Thyroid gland (tissue), 4 donors: ENCODE data around the gene RNF187. TPM values are rescaled to one million over a fixed set of nuclear protein-coding genes. Genes with fewer than 3 reads are reported as not detected.

ENCODE experiments used
- DNase-seq, 2 donors: peaks; one replicate each; pipeline ENCODE4 v3.0.0-alpha.2; 2019
- H3K27ac ChIP-seq, 3 donors: fragments of 200-600 bp; sonication (generic); 1 replicate in 2 of 3; 2 replicates in 1 of 3; pipeline ENCODE4 v1.5.1; 2016 to 2019; ENCODE audit warnings: mild to moderate bottlenecking in 1 of 3, moderate library complexity in 1 of 3
- H3K27me3 ChIP-seq: fragments of 200-600 bp; sonication (generic); one replicate; pipeline ENCODE4 v1.5.1; 2019
- H3K36me3 ChIP-seq, 2 donors: fragments of 200-600 bp; sonication (generic); one replicate each; pipeline ENCODE4 v1.5.1; 2016 to 2019
- H3K4me1 ChIP-seq, 2 donors: fragments of 200-600 bp; sonication (generic); one replicate each; pipeline ENCODE4 v1.5.1; 2017 to 2019
- H3K4me3 ChIP-seq, 3 donors: fragments of 200-600 bp; sonication (generic); replicated peaks in 1 of 3; 1 replicate in 2 of 3; 2 replicates in 1 of 3; pipeline ENCODE4 v1.5.1; 2016; ENCODE audit warnings: mild to moderate bottlenecking in 1 of 3
- H3K9me3 ChIP-seq: fragments of 200-600 bp; sonication (generic); one replicate; pipeline ENCODE4 v1.5.1; 2017
- POLR2A ChIP-seq, 2 donors: fragments of 450-650 bp; IDR thresholded peaks; one replicate each; pipeline ENCODE4 v1.6.1; 2017; ENCODE audit warnings: antibody characterized with exemption in 2 of 2, mild to moderate bottlenecking in 2 of 2, moderate library complexity in 1 of 2
- WGBS, 2 donors: methylation state at CpG; one replicate each; pipeline ENCODE4 v1.1.5; 2017; 5-methylcytosine and 5-hydroxymethylcytosine counted together
- intact Hi-C: fragments of 100-400 bp; cut with DNase I; formaldehyde crosslinking; loops from one replicate; pipeline ENCODE4 v1.15.1; 2023
- total RNA-seq, 4 donors: library from RNA; depleted of rRNA; stranded (reverse); fragments of >200 nt; gene quantifications; one replicate each; pipeline ENCODE4 v1.2.3, GENCODE V29; 2016
- TF ChIP-seq, protein P1 (sequence below), 6 experiments: fragments of 200-600 bp in 3 of 6; fragments of 450-650 bp in 3 of 6; sonication (generic) in 3 of 6; IDR thresholded peaks; one replicate each; pipeline ENCODE4 v1.5.1; 2016 to 2019; ENCODE audit warnings: antibody characterized with exemption in 6 of 6, mild to moderate bottlenecking in 2 of 6, inconsistent platforms in 1 of 6, moderate library complexity in 1 of 6

Gene RNF187
- total RNA-seq, 4 donors from 2014 or later: 34.8 to 204 (median 98.4) TPM

- Histone ChIP-seq H3K27me3 (peaks cover 17% of the 10 kb centered on the region), H3K4me3 (no peak overlapping the region), H3K36me3 (no peaks in the 10 kb centered on the region), H3K9me3 (no peaks in the 10 kb centered on the region), H3K27ac (no peak overlapping the region), H3K4me1 (peaks cover 10 to 12% of the 10 kb centered on the region in 2 donors)
- WGBS, 2 donors: 68 to 75% methylated on average over 11 of the region's 11 CpGs
- TF ChIP-seq, protein P1, sequence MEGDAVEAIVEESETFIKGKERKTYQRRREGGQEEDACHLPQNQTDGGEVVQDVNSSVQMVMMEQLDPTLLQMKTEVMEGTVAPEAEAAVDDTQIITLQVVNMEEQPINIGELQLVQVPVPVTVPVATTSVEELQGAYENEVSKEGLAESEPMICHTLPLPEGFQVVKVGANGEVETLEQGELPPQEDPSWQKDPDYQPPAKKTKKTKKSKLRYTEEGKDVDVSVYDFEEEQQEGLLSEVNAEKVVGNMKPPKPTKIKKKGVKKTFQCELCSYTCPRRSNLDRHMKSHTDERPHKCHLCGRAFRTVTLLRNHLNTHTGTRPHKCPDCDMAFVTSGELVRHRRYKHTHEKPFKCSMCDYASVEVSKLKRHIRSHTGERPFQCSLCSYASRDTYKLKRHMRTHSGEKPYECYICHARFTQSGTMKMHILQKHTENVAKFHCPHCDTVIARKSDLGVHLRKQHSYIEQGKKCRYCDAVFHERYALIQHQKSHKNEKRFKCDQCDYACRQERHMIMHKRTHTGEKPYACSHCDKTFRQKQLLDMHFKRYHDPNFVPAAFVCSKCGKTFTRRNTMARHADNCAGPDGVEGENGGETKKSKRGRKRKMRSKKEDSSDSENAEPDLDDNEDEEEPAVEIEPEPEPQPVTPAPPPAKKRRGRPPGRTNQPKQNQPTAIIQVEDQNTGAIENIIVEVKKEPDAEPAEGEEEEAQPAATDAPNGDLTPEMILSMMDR (IDR thresholded peaks at IDR 0.05): no peak
- DNase-seq: no peak
- intact Hi-C loops: no loop called here
Observed at GRCh38 chr1:228450200-228450599, 37.0 kb upstream of the RNF187 start.

GRCh38 chr1:228452194-228453021, 34.8 kb upstream of the RNF187 start:
- Histone ChIP-seq H3K27ac (no peak overlapping the region), H3K4me3 (no peak overlapping the region), H3K9me3 (no peaks in the 10 kb centered on the region), H3K27me3 (no peaks in the 10 kb centered on the region), H3K4me1 (no peaks in the 10 kb centered on the region), H3K36me3 (no peaks in the 10 kb centered on the region)
- 85 to 87% methylated on average over 9 to 10 of the region's 10 CpGs for WGBS, 2 donors
- no peak for DNase-seq
- TF ChIP-seq, protein P1 (IDR thresholded peaks at IDR 0.05): no peak
- intact Hi-C loops: no loop called here

GRCh38 chr1:228453022-228453560, 34.1 kb upstream of the RNF187 start:
- TF ChIP-seq POLR2A (IDR thresholded peaks at IDR 0.05): no peak
- TF ChIP-seq, protein P1 (IDR thresholded peaks at IDR 0.05): no peak
- H3K4me1 ChIP-seq: no peaks in the 10 kb centered on the region
- no peaks in the 10 kb centered on the region for H3K36me3 ChIP-seq
- no peaks in the 10 kb centered on the region for H3K9me3 ChIP-seq
- no peak for DNase-seq
- 87 to 88% methylated on average over 10 of the region's 10 CpGs for WGBS, 2 donors
- H3K4me3 ChIP-seq: no peak overlapping the region
- intact Hi-C loops: no loop called here
- no peak overlapping the region for H3K27ac ChIP-seq
- no peaks in the 10 kb centered on the region for H3K27me3 ChIP-seq

GRCh38 chr1:228453614-228454013, 33.6 kb upstream of the RNF187 start:
- H3K4me3 ChIP-seq: no peak overlapping the region
- intact Hi-C loops: no loop called here
- 97 to 100% methylated on average over 3 of the region's 3 CpGs for WGBS, 2 donors

DNA sequence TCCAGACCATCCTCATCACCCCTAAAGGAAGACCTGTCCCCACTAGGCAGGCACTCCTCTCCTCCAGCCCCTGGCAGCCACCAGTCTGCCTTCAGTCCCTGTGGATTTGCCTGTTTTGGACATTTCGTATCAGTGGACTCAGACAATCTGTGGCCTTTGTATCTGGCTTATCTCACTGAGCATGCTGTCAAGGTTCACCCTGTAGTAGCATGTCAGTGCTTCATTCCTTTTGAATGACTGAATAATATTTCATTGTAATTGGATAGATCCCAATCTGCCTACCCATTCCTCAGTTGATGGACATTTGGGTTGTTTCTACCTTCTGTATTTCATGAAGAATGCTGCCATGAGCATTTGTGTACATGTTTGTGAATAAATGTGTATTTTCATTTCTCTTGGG, 32.9 kb upstream of the RNF187 start:
- intact Hi-C loops: no loop called here
- no peaks in the 10 kb centered on the region for H3K4me1 ChIP-seq
- no peak overlapping the region for H3K4me3 ChIP-seq
- H3K27me3 ChIP-seq: no peaks in the 10 kb centered on the region
- no peak for DNase-seq
- no peak for TF ChIP-seq POLR2A (IDR thresholded peaks at IDR 0.05)
- TF ChIP-seq, protein P1 (IDR thresholded peaks at IDR 0.05): no peak
- H3K27ac ChIP-seq: no peak overlapping the region
- WGBS, 2 donors: 87 to 95% methylated on average over 1 of the region's 1 CpG
- H3K9me3 ChIP-seq: no peaks in the 10 kb centered on the region
- no peaks in the 10 kb centered on the region for H3K36me3 ChIP-seq

More at GRCh38 chr1:228453614-228454013, 33.6 kb upstream of the RNF187 start:
- TF ChIP-seq, protein P1 (IDR thresholded peaks at IDR 0.05): no peak
- no peak for TF ChIP-seq POLR2A (IDR thresholded peaks at IDR 0.05)
- no peaks in the 10 kb centered on the region for H3K9me3 ChIP-seq
- H3K27ac ChIP-seq: no peak overlapping the region
- no peaks in the 10 kb centered on the region for H3K4me1 ChIP-seq
- DNase-seq: no peak
- H3K27me3 ChIP-seq: no peaks in the 10 kb centered on the region
- H3K36me3 ChIP-seq: no peaks in the 10 kb centered on the region
